Fibroblast of skin of abdomen (primary cell): ENCODE measurements around the gene FAM83F.

Experiments
- DNase-seq: peaks from one replicate; pipeline ENCODE4 v3.0.0-alpha.2; 2013

Gene FAM83F

GRCh38 chr22:40039482-40040115 is 44.8 kb downstream of the FAM83F start:
- peak; percentile 18 for DNase-seq

GRCh38 chr22:40040927-40041326 is 46.2 kb downstream of the FAM83F start:
- DNase-seq: peak; percentile 74

- DNase-seq: no peak
Observed at GRCh38 chr22:40041366-40042137, 46.8 kb downstream of the FAM83F start.

GRCh38 chr22:40042312-40042711 is 47.6 kb downstream of the FAM83F start:
- DNase-seq: no peak

GRCh38 chr22:40043081-40043480 is 48.3 kb downstream of the FAM83F start:
- DNase-seq: peak; percentile 25

GRCh38 chr22:40043793-40044101 is 49.0 kb downstream of the FAM83F start:
- DNase-seq: no peak

GRCh38 chr22:40044102-40044869 is 49.5 kb downstream of the FAM83F start:
- peak; percentile 99 for DNase-seq

GRCh38 chr22:40044870-40045834 is 50.4 kb downstream of the FAM83F start:
- DNase-seq: no peak

GRCh38 chr22:40046126-40046525 is 51.4 kb downstream of the FAM83F start:
- no peak for DNase-seq

- no peak for DNase-seq
Observed at GRCh38 chr22:40050258-40050657, 55.5 kb downstream of the FAM83F start.

GRCh38 chr22:40051322-40051721 is 56.6 kb downstream of the FAM83F start:
- DNase-seq: no peak

- DNase-seq: no peak
Observed at GRCh38 chr22:40053460-40053859, 58.7 kb downstream of the FAM83F start.

- DNase-seq: no peak
Observed at GRCh38 chr22:40054486-40054885, 59.7 kb downstream of the FAM83F start.

- no peak for DNase-seq
Observed at GRCh38 chr22:40055143-40055883, 60.6 kb downstream of the FAM83F start.

- DNase-seq: no peak
Observed at GRCh38 chr22:40056154-40056553, 61.4 kb downstream of the FAM83F start.

GRCh38 chr22:40056559-40056958 is 61.8 kb downstream of the FAM83F start:
- DNase-seq: no peak

GRCh38 chr22:40057652-40058051 is 62.9 kb downstream of the FAM83F start:
- no peak for DNase-seq

GRCh38 chr22:40058265-40058664 is 63.5 kb downstream of the FAM83F start:
- no peak for DNase-seq

GRCh38 chr22:40065981-40066380 is 71.2 kb downstream of the FAM83F start:
- no peak for DNase-seq

GRCh38 chr22:40067639-40068038 is 72.9 kb downstream of the FAM83F start:
- no peak for DNase-seq

GRCh38 chr22:40070701-40071100 is 75.9 kb downstream of the FAM83F start:
- peak; percentile 45 for DNase-seq

GRCh38 chr22:40071720-40072119 is 77.0 kb downstream of the FAM83F start:
- no peak for DNase-seq
